ENCODE results near the gene SAFB2.

- TF ChIP-seq CTCF (IDR thresholded peaks at IDR 0.05) (no peak), POLR2A (IDR thresholded peaks at IDR 0.05) (no peak), POLR2AphosphoS5 (IDR thresholded peaks at IDR 0.05) (no peak)
Observed at GRCh38 chr19:5580161-5580571, 42.4 kb downstream of the SAFB2 start.

Data from gastroesophageal sphincter (tissue), 3 donors.